GM12864 (cell line): ENCODE results near the gene TTI1.

Source experiments
- DNase-seq: peaks from one replicate; pipeline ENCODE4 v3.0.0-alpha.2; 2011; ENCODE audit warnings: low read depth
- H3K4me3 ChIP-seq: 2 replicates; pipeline ENCODE4 v1.5.1; 2011; ENCODE audit warnings: mild to moderate bottlenecking, low read depth, low read length, control low read depth
- CTCF ChIP-seq: IDR thresholded peaks from 2 replicates; pipeline ENCODE4 v1.5.1; 2011; ENCODE audit warnings: low read depth, mild to moderate bottlenecking, moderate library complexity, low read length, control low read depth, inconsistent platforms; ENCODE audit errors: missing control alignments

Gene TTI1

GRCh38 chr20:38055294-38055693, 22.0 kb upstream of the TTI1 start:
- no peak for TF ChIP-seq CTCF
- no peak overlapping the region for H3K4me3 ChIP-seq
- DNase-seq = no peak

GRCh38 chr20:38054647-38055046, 21.4 kb upstream of the TTI1 start:
- no peak for DNase-seq
- TF ChIP-seq CTCF = no peak
- H3K4me3 ChIP-seq = no peak overlapping the region

- no peak for TF ChIP-seq CTCF
- H3K4me3 ChIP-seq = no peak overlapping the region
- DNase-seq = no peak
These were observed 19.6 kb upstream of the TTI1 start for GRCh38 chr20:38052870-38053269.

- no peak for TF ChIP-seq CTCF
- H3K4me3 ChIP-seq = no peak overlapping the region
- no peak for DNase-seq
These were observed 17.4 kb upstream of the TTI1 start for GRCh38 chr20:38050686-38051085.

GRCh38 chr20:38049800-38050199, 16.5 kb upstream of the TTI1 start:
- TF ChIP-seq CTCF = no peak
- no peak for DNase-seq
- no peak overlapping the region for H3K4me3 ChIP-seq

GRCh38 chr20:38046572-38046971, 13.3 kb upstream of the TTI1 start:
- DNase-seq = no peak
- no peak overlapping the region for H3K4me3 ChIP-seq
- no peak for TF ChIP-seq CTCF

GRCh38 chr20:38044685-38045084, 11.4 kb upstream of the TTI1 start:
- no peak overlapping the region for H3K4me3 ChIP-seq
- TF ChIP-seq CTCF = no peak
- no peak for DNase-seq
